GM12864 (cell line): ENCODE results near the gene FARSA.

Experiments used
- DNase-seq: peaks from one replicate; pipeline ENCODE4 v3.0.0-alpha.2; 2011; ENCODE audit warnings: low read depth
- H3K4me3 ChIP-seq: 2 replicates; pipeline ENCODE4 v1.5.1; 2011; ENCODE audit warnings: mild to moderate bottlenecking, low read depth, low read length, control low read depth
- TF ChIP-seq, protein P1 (sequence below): IDR thresholded peaks from 2 replicates; pipeline ENCODE4 v1.5.1; 2011; ENCODE audit warnings: low read depth, mild to moderate bottlenecking, moderate library complexity, low read length, control low read depth, inconsistent platforms; ENCODE audit errors: missing control alignments

FARSA gene

DNA sequence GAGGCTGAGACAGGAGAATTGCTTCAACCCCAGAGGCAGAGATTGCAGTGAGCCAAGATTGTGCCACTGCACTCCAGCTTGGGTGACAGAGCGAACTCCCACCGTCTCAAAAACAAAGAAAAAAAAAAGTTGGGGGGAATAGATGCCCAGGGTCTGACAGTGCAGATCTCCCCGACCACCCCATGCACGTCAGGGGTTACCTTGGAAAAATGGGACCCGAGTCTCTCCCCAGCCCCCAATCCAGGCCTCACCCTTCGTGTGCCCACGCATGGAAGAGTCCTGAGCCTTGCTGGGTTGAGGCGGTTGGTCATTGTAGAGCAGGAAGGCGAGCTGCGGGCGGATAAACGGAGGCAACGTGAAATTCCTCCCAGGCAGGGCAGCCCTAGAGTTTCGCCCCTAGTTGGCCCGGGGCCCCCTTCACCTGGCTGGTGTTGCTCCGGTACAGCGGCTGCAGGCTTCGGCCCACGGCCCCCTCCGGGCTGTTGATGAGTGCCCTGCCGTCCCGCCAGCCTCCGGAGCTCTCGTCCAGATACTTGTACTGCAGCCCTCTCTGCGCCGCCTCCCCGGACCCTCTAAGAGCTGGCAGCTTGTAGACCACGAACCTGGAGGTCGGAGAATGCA, 52.9 kb downstream of the FARSA start:
- DNase-seq: no peak
- H3K4me3 ChIP-seq: peak overlapping the region; percentile 75
- TF ChIP-seq, protein P1, sequence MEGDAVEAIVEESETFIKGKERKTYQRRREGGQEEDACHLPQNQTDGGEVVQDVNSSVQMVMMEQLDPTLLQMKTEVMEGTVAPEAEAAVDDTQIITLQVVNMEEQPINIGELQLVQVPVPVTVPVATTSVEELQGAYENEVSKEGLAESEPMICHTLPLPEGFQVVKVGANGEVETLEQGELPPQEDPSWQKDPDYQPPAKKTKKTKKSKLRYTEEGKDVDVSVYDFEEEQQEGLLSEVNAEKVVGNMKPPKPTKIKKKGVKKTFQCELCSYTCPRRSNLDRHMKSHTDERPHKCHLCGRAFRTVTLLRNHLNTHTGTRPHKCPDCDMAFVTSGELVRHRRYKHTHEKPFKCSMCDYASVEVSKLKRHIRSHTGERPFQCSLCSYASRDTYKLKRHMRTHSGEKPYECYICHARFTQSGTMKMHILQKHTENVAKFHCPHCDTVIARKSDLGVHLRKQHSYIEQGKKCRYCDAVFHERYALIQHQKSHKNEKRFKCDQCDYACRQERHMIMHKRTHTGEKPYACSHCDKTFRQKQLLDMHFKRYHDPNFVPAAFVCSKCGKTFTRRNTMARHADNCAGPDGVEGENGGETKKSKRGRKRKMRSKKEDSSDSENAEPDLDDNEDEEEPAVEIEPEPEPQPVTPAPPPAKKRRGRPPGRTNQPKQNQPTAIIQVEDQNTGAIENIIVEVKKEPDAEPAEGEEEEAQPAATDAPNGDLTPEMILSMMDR: no peak

DNA sequence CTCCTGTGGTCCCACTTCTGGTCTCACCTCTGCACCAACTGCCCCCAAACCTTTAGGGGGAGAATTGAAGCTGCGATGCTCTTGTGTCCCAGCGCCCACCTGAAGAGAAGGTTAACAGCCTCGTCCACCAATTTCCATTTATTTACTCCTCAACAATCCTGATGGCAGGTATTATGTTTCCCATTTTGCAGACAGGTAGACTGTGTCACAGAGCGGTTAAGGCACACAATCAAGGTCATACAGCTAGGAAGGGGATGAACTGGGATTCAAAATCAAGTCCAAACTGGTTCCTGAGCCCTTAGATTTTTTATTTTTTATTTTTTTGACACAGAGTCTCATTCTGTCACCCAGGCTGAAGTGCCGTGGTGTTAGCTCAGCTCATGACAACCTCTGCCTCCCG, 58.4 kb downstream of the FARSA start:
- H3K4me3 ChIP-seq: no peak overlapping the region
- DNase-seq: no peak
- TF ChIP-seq, protein P1: no peak

DNA sequence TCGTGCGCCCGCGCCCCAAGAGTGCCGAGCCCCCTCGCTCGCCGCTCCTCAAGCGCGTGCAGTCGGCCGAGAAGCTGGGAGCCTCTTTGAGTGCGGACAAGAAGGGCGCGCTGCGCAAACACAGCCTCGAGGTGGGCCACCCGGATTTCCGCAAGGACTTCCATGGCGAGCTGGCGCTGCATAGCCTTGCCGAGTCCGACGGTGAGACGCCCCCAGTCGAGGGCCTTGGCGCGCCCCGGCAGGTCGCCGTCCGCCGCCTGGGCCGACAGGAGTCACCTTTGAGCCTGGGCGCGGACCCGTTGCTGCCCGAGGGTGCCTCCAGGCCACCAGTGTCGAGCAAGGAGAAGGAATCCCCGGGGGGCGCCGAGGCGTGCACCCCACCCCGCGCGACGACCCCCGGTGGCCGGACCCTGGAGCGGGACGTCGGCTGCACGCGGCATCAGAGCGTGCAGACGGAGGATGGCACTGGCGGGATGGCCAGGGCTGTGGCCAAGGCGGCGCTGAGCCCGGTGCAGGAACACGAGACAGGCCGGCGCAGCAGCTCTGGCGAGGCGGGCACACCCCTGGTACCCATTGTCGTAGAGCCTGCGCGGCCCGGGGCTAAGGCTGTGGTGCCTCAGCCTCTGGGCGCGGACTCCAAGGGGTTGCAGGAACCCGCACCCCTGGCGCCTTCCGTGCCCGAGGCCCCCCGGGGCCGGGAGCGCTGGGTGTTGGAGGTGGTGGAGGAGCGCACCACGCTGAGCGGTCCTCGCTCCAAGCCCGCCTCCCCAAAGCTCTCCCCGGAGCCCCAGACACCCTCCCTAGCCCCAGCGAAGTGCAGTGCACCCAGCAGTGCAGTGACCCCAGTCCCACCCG, 59.4 kb downstream of the FARSA start:
- no peak for DNase-seq
- TF ChIP-seq, protein P1: no peak
- H3K4me3 ChIP-seq: no peak overlapping the region

DNA sequence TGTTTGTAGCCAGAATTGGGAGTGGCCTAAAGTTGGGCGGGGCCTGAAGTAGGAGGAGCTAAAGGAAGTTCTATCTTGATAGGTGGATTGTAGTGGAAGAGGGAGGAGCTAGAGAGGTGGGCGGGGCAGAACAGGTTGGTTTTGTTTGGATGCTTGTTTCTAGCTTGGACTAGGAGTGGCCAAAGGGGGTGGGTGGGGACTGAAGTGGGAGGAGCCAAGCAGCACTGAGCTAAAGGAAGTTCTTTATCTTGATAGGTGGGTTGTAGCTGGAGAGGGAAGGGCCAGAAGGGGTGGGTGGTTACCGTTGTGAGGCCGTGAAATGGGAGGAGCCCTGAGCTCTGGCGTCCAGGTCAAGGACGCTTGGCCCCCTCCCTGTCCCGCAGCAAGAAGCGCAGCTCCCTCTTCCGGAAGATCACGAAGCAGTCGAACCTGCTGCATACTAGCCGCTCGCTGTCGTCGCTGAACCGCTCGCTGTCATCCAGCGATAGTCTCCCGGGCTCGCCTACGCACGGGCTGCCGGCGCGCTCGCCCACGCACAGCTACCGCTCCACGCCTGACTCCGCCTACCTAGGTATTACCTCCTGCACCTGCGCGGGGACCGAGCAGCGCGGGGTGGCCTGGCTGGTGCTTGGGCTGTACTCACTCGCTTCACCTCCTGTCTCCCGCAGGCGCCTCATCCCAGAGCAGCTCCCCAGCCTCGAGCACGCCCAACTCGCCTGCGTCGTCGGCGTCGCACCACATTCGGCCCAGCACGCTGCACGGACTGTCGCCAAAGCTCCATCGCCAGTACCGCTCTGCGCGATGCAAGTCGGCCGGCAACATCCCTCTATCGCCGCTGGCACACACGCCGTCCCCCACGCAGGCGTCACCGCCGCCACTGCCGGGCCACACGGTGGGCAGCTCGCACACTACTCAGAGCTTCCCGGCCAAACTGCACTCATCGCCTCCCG, 60.3 kb downstream of the FARSA start:
- TF ChIP-seq, protein P1: no peak
- no peak for DNase-seq
- H3K4me3 ChIP-seq: no peak overlapping the region
